Calu3 (cell line): ENCODE measurements around the gene SCAMP1. TPM values are rescaled to one million over a fixed set of nuclear protein-coding genes. Genes with fewer than 3 reads are reported as not detected.

Experiments used
- BruUV-seq: library from RNA; stranded (reverse); fragments of 400-500 nt; replicated peaks from 2 replicates; lab custom pipeline; 2021; lab: Mats Ljungman, UMichigan
- CTCF ChIA-PET: fragments of 300-600 bp; sonication (Branson Sonifier 250); formaldehyde crosslinking; loops from one replicate; lab custom pipeline; 2022; ENCODE audit warnings: antibody characterized with exemption; lab: Charles Lee
- DNase-seq: peaks from one replicate; pipeline ENCODE4 v3.0.0; 2022
- H3K27ac Mint-ChIP-seq: one replicate; pipeline ENCODE4 v1.8.0; 2022; ENCODE audit warnings: mixed read lengths; ENCODE audit not compliant: unreplicated experiment
- H3K27me3 Mint-ChIP-seq: one replicate; pipeline ENCODE4 v1.8.0; 2022; ENCODE audit warnings: mixed read lengths; ENCODE audit not compliant: unreplicated experiment
- H3K36me3 Mint-ChIP-seq: one replicate; pipeline ENCODE4 v1.8.0; 2022; ENCODE audit warnings: mild to moderate bottlenecking, moderate library complexity, mixed read lengths; ENCODE audit not compliant: insufficient read depth, unreplicated experiment
- H3K4me1 Mint-ChIP-seq: one replicate; pipeline ENCODE4 v1.8.0; 2022; ENCODE audit warnings: mild to moderate bottlenecking, low read depth, mixed read lengths; ENCODE audit not compliant: unreplicated experiment
- H3K4me3 Mint-ChIP-seq: one replicate; pipeline ENCODE4 v1.8.0; 2022; ENCODE audit warnings: mild to moderate bottlenecking, low read depth, moderate library complexity, mixed read lengths; ENCODE audit not compliant: unreplicated experiment
- H3K9me3 Mint-ChIP-seq: one replicate; pipeline ENCODE4 v1.8.0; 2022; ENCODE audit warnings: low read depth, mixed read lengths; ENCODE audit not compliant: unreplicated experiment
- CTCF ChIP-seq: fragments of 200-600 bp; IDR thresholded peaks from one replicate; pipeline ENCODE4 v1.8.0; 2022; ENCODE audit warnings: antibody characterized with exemption; ENCODE audit not compliant: unreplicated experiment
- intact Hi-C: fragments of 100-400 bp; cut with micrococcal nuclease; formaldehyde crosslinking; loops from one replicate; pipeline ENCODE4 v1.10.0; 2022; ENCODE audit not compliant: unreplicated experiment
- total RNA-seq: library from RNA; stranded (reverse); gene quantifications from 2 replicates; pipeline ENCODE4 v1.2.3, GENCODE V29; 2022

Gene SCAMP1
- total RNA-seq, 1 experiment from 2014 or later, result 62.2 TPM

DNA sequence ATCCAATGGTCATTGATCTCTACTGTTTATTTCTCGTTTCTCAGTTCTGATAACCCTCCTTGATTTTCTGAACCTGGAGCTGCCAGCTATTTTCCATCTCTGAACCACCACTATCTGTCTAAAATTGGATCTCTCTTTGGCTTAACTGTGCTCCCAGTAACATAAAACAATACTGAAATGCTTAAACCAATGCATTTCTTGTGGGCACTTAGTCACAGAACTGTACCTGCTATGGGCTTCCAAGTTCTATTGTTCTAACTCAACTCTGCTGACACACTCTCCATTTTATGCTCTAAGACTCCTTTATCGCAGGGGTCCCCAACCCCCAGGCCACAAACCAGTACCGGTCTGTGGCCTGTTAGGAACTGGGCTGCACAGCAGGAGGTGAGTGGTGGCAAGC, 167.5 kb downstream of the SCAMP1 start:
- no peak for TF ChIP-seq CTCF
- CTCF ChIA-PET, result no interaction called here
- intact Hi-C loops, result no loop called here
- Mint-ChIP-seq H3K9me3 (no peaks in the 10 kb centered on the region), H3K4me1 (peaks cover 18% of the 10 kb centered on the region), H3K27me3 (no peaks in the 10 kb centered on the region), H3K4me3 (no peak overlapping the region), H3K36me3 (peaks cover 4% of the 10 kb centered on the region), H3K27ac (no peak overlapping the region)
- DNase-seq, result no peak
- BruUV-seq, result no TSS peak

Other genes starting within 250 kb of the SCAMP1 start
- 65.8 and 66.9 TPM in 2 replicates for gene AP3B1, start 65.9 kb upstream of the SCAMP1 start, total RNA-seq